ENCODE measurements around the gene KCNAB1. TPM values are rescaled to one million over a fixed set of nuclear protein-coding genes. Genes with fewer than 3 reads are reported as not detected.

KCNAB1 gene
- total RNA-seq, 2 experiments from 2014 or later = not detected

GRCh38 chr3:156166808-156167207, 46.4 kb downstream of the KCNAB1 start:
- intact Hi-C loops (cut with micrococcal nuclease) = no loop called here
- CTCF ChIA-PET = interaction anchor here (0.6 to 2.8 kb wide), 2 partner anchors 15 to 248 kb away, joined by 3 to 9 read pairs; no protein-coding TSS in a partner anchor

DNA sequence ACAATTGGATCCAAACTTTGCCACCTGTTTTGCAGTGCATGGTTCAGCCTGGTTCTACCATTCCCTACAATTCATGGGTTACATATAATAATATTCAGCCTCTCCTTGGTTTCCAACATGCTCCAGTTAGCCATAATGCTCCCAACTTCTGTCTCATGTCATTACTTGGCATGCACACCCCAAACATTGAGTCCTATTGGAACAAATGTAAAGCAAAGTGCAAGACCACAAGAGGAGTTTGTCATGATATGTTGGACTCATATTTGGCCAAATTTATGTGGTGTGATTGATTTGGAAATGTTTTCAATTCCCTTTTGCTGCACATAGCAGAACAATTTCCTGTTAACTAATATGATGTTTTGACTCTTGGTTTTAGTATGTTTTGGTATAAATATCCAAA, 50.2 kb downstream of the KCNAB1 start:
- peaks cover 4% of the 10 kb centered on the region for H3K27me3 Mint-ChIP-seq

More at GRCh38 chr3:156166808-156167207, 46.4 kb downstream of the KCNAB1 start:
- Mint-ChIP-seq H3K27me3 (peaks cover 4% of the 10 kb centered on the region), H3K4me1 (ENCODE audit: low read depth) (no peaks in the 10 kb centered on the region), H3K27ac (no peak overlapping the region), H3K9me3 (no peaks in the 10 kb centered on the region), H3K4me3 (no peak overlapping the region), H3K36me3 (no peaks in the 10 kb centered on the region)
- POLR2A ChIA-PET = no interaction called here
- no peak for DNase-seq

GRCh38 chr3:156171281-156172267, 51.2 kb downstream of the KCNAB1 start:
- H3K9me3 Mint-ChIP-seq = no peaks in the 10 kb centered on the region
- ChIA-PET POLR2A (no interaction called here), CTCF (no interaction called here)
- DNase-seq = no peak
- H3K27me3 Mint-ChIP-seq = peaks cover 4% of the 10 kb centered on the region
- intact Hi-C loops (cut with micrococcal nuclease) = no loop called here
- no peaks in the 10 kb centered on the region for H3K4me1 Mint-ChIP-seq (ENCODE audit: low read depth)
- H3K27ac Mint-ChIP-seq = no peak overlapping the region
- no peak overlapping the region for H3K4me3 Mint-ChIP-seq
- H3K36me3 Mint-ChIP-seq = no peaks in the 10 kb centered on the region

More for the DNA sequence above, 50.2 kb downstream of the KCNAB1 start:
- Mint-ChIP-seq H3K27ac (no peak overlapping the region), H3K4me3 (no peak overlapping the region), H3K9me3 (no peaks in the 10 kb centered on the region), H3K4me1 (ENCODE audit: low read depth) (no peaks in the 10 kb centered on the region), H3K36me3 (no peaks in the 10 kb centered on the region)
- POLR2A ChIA-PET = no interaction called here
- intact Hi-C loops (cut with micrococcal nuclease) = no loop called here
- DNase-seq = no peak
- CTCF ChIA-PET = no interaction called here

- intact Hi-C loops (cut with micrococcal nuclease) = no loop called here
- H3K36me3 Mint-ChIP-seq = no peaks in the 10 kb centered on the region
- H3K4me1 Mint-ChIP-seq (ENCODE audit: low read depth) = no peaks in the 10 kb centered on the region
- ChIA-PET CTCF (no interaction called here), POLR2A (no interaction called here)
- H3K27me3 Mint-ChIP-seq = peaks cover 2% of the 10 kb centered on the region
- no peaks in the 10 kb centered on the region for H3K9me3 Mint-ChIP-seq
- no peak overlapping the region for H3K27ac Mint-ChIP-seq
- no peak for DNase-seq
- no peak overlapping the region for H3K4me3 Mint-ChIP-seq
Measured at GRCh38 chr3:156172536-156172935, 52.2 kb downstream of the KCNAB1 start.

DNA sequence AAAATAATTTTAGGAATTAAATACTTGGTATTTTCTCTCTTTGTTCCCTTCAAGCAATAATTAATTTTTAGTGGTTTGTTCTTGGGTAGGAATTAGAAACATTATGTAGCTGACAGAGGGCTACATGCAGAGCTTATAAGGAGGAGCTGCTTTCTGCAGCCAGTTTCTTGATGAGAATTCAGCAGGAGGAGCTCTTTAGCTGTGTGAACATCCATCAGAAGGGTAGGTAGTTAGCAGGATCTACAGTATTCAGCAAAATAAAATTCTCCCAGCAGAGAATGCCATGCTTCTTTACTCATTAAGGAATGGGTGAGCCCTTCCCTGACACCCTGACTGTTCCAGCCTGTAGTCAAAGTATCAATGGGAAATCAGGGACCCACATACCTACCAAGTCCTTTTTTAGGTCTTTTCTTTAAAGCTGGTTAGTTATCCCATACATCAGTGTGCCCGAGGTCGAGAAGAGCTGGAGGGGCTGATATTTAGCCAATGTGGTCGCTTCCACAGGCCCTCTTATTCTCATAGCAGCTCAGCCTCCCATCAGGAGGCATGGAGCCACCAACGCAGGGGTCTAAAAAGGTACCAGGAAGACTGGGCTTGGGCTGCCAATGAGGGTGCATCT, 54.0 kb downstream of the KCNAB1 start:
- CTCF ChIA-PET = interaction anchor here (1.1 to 1.7 kb wide), 3 partner anchors 23 to 335 kb away, joined by 3 to 6 read pairs (median 4); no protein-coding TSS in a partner anchor

DNA sequence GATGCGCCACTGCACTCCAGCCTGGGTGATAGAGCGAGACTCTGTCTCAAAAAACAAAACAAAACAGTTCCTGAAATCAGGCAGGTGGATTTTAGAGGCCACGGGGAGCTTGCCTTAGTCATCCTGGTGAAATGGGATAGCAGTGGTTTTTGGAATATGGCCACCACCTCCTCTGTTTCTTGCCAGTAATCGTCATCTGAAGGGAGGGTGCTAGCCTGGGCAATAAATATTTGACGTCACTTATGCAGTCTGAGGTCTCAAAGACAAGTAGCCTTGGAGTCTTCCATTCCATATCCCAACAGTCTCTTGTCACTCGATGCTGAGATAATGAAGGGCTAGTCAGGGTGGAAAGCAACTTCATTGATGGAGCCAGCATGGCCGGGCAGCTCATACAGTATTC, 55.2 kb downstream of the KCNAB1 start:
- no peak for DNase-seq
- no peaks in the 10 kb centered on the region for H3K4me1 Mint-ChIP-seq (ENCODE audit: low read depth)
- H3K4me3 Mint-ChIP-seq = no peak overlapping the region
- H3K36me3 Mint-ChIP-seq = no peaks in the 10 kb centered on the region
- ChIA-PET POLR2A (no interaction called here), CTCF (no interaction called here)
- H3K27ac Mint-ChIP-seq = no peak overlapping the region
- peaks cover 2% of the 10 kb centered on the region for H3K27me3 Mint-ChIP-seq
- H3K9me3 Mint-ChIP-seq = no peaks in the 10 kb centered on the region
- intact Hi-C loops (cut with micrococcal nuclease) = no loop called here

More for the DNA sequence above, 54.0 kb downstream of the KCNAB1 start:
- POLR2A ChIA-PET = interaction anchor here (0.6 kb wide), 1 partner anchor 715 kb away, joined by 3 read pairs; no protein-coding TSS in a partner anchor
- Mint-ChIP-seq H3K27ac (no peak overlapping the region), H3K36me3 (no peaks in the 10 kb centered on the region), H3K4me1 (ENCODE audit: low read depth) (no peaks in the 10 kb centered on the region), H3K27me3 (peaks cover 2% of the 10 kb centered on the region), H3K9me3 (no peaks in the 10 kb centered on the region), H3K4me3 (no peak overlapping the region)
- DNase-seq = no peak
- intact Hi-C loops (cut with micrococcal nuclease) = no loop called here

GRCh38 chr3:156176048-156176447, 55.7 kb downstream of the KCNAB1 start:
- Mint-ChIP-seq H3K4me1 (ENCODE audit: low read depth) (no peaks in the 10 kb centered on the region), H3K4me3 (no peak overlapping the region), H3K27ac (no peak overlapping the region), H3K27me3 (peaks cover 2% of the 10 kb centered on the region), H3K9me3 (no peaks in the 10 kb centered on the region), H3K36me3 (no peaks in the 10 kb centered on the region)
- intact Hi-C loops (cut with micrococcal nuclease) = no loop called here
- CTCF ChIA-PET = no interaction called here
- DNase-seq = no peak
- POLR2A ChIA-PET = no interaction called here

DNA sequence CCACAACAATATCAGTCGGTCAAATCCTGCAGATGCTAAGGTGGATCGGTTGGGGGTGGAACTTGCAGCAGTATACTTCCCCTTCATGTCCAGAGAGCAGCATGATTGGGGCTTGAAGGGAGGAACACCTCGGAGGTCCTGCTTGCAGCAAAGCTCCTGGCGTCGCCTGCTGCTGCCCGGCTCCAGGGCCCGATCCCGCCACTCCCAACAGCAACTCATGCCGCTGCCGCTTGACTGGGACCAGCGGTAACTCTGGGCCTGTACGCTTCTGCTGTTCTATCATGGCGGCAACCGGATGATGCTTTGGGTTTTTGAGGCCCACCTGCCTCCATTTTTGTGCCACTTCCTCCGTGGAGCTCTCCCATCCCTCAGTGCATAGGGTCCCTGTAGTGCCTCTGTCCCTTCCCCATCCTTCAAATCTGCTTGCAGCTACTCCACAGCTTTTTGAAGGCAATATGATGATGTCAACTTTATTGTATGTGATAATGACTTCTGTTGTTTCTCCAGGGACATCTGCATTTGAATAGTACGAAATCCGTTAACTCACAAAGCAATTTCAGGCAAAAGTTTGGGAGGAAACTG, 56.3 kb downstream of the KCNAB1 start:
- CTCF ChIA-PET = no interaction called here
- H3K9me3 Mint-ChIP-seq = no peaks in the 10 kb centered on the region
- POLR2A ChIA-PET = no interaction called here
- H3K4me3 Mint-ChIP-seq = no peak overlapping the region
- intact Hi-C loops (cut with micrococcal nuclease) = no loop called here
- no peak for DNase-seq
- no peaks in the 10 kb centered on the region for H3K36me3 Mint-ChIP-seq
- H3K27me3 Mint-ChIP-seq = peaks cover 2% of the 10 kb centered on the region
- H3K27ac Mint-ChIP-seq = no peak overlapping the region
- H3K4me1 Mint-ChIP-seq (ENCODE audit: low read depth) = no peaks in the 10 kb centered on the region

DNA sequence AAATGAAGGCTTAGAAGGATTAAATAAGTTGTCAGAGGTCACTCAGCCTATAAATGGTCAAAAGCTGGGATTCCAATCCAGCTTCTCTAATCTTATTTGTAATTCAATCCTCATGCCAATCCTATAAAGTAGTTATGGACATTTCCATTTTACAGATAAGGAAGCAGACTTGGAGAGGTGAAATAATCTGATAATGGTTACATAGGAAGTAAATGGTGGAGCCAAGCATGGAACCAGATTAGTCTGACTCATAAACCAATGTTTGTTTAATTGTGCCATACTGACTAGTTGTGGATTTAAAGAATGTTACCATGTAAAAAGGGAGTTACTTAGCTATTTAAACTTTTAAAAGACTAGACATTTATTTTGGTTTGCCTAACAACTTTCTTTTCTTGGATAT, 59.7 kb downstream of the KCNAB1 start:
- Mint-ChIP-seq H3K4me1 (ENCODE audit: low read depth) (no peaks in the 10 kb centered on the region), H3K4me3 (no peak overlapping the region), H3K9me3 (no peaks in the 10 kb centered on the region), H3K36me3 (no peaks in the 10 kb centered on the region), H3K27ac (no peak overlapping the region), H3K27me3 (peaks cover 2% of the 10 kb centered on the region)
- intact Hi-C loops (cut with micrococcal nuclease) = no loop called here
- CTCF ChIA-PET = interaction anchor here (0.9 to 1.0 kb wide), 2 partner anchors 269 to 1393 kb away, joined by 3 read pairs; no protein-coding TSS in a partner anchor
- DNase-seq = no peak
- POLR2A ChIA-PET = no interaction called here

DNA sequence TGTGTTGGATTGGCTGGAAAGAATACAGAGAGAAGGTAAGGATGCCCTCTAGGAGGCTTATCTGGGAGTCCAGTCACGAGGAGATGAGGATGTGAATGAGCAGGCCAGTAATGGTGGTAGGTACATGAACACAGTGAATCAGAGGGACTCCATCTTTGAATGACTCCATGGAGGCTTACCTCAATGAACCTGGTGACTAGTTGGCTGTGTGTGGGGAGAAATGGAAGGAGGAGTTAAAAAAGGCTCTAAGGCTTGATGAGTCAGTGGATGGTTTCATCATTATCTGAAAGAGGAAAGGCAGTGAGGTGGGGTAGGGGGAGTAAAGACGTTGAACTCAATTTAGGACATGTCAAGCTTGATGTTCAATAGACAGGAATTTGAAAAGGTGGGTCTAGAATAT, 61.1 kb downstream of the KCNAB1 start:
- Mint-ChIP-seq H3K27ac (no peak overlapping the region), H3K27me3 (peaks cover 2% of the 10 kb centered on the region), H3K4me3 (no peak overlapping the region), H3K36me3 (no peaks in the 10 kb centered on the region), H3K9me3 (no peaks in the 10 kb centered on the region), H3K4me1 (ENCODE audit: low read depth) (no peaks in the 10 kb centered on the region)
- ChIA-PET CTCF (no interaction called here), POLR2A (no interaction called here)
- no peak for DNase-seq
- intact Hi-C loops (cut with micrococcal nuclease) = no loop called here

- no peak for DNase-seq
- Mint-ChIP-seq H3K36me3 (no peaks in the 10 kb centered on the region), H3K27ac (no peak overlapping the region), H3K9me3 (no peaks in the 10 kb centered on the region), H3K4me1 (ENCODE audit: low read depth) (no peaks in the 10 kb centered on the region), H3K4me3 (no peak overlapping the region), H3K27me3 (peaks cover 2% of the 10 kb centered on the region)
- POLR2A ChIA-PET = no interaction called here
- CTCF ChIA-PET = no interaction called here
- intact Hi-C loops (cut with micrococcal nuclease) = no loop called here
Measured at GRCh38 chr3:156183396-156183795, 63.0 kb downstream of the KCNAB1 start.

DNA sequence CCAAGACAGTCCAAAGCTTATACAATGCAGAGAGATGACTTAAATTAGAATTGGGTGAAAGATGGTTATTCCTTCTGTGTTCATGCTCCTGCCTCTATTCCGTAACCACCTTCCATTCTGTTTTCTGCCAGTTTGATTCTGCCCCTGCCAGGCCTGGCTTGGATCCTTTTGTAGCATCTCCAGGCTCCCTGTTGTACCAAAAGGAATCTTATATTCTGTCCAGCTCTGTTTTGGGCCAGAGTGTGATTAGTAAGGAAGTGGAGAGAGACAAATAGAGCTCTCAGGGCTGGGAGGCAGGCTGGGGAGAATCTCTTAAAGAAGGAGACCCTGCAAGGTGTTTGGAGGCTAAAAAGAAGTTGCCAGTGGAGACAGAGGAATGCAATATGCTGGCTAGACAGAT, 63.8 kb downstream of the KCNAB1 start:
- H3K27ac Mint-ChIP-seq = no peak overlapping the region
- no peaks in the 10 kb centered on the region for H3K4me1 Mint-ChIP-seq (ENCODE audit: low read depth)
- H3K27me3 Mint-ChIP-seq = peaks cover 2% of the 10 kb centered on the region
- H3K9me3 Mint-ChIP-seq = no peaks in the 10 kb centered on the region
- POLR2A ChIA-PET = no interaction called here
- CTCF ChIA-PET = no interaction called here
- intact Hi-C loops (cut with micrococcal nuclease) = no loop called here
- no peaks in the 10 kb centered on the region for H3K36me3 Mint-ChIP-seq
- H3K4me3 Mint-ChIP-seq = no peak overlapping the region
- DNase-seq = no peak
